HG02642 (cell line): Measurements from ENCODE around the gene ARL16.

ENCODE experiments used
- ATAC-seq: cut with Tn5 transposase; IDR thresholded peaks from one replicate; pipeline ENCODE4 v1.9.1; 2021; ENCODE audit warnings: mild to moderate bottlenecking; ENCODE audit not compliant: unreplicated experiment, poor library complexity

ARL16 gene

GRCh38 chr17:81648013-81648706, 35.4 kb downstream of the ARL16 start:
- ATAC-seq = no peak

- no peak for ATAC-seq
Observed at GRCh38 chr17:81647640-81648012, 36.0 kb downstream of the ARL16 start.

- no peak for ATAC-seq
Observed at GRCh38 chr17:81646869-81647600, 36.6 kb downstream of the ARL16 start.

- ATAC-seq = no peak
Observed at GRCh38 chr17:81644976-81645952, 38.3 kb downstream of the ARL16 start.

GRCh38 chr17:81644496-81644895, 39.1 kb downstream of the ARL16 start:
- no peak for ATAC-seq

- no peak for ATAC-seq
Observed at GRCh38 chr17:81641825-81642489, 41.6 kb downstream of the ARL16 start.

- no peak for ATAC-seq
Observed at GRCh38 chr17:81640011-81640410, 43.6 kb downstream of the ARL16 start.

GRCh38 chr17:81638683-81639082, 44.9 kb downstream of the ARL16 start:
- no peak for ATAC-seq

GRCh38 chr17:81636505-81637288, 46.9 kb downstream of the ARL16 start, which contains the start of the genes NPLOC4 and TSPAN10:
Gene NPLOC4 (minus strand): TSS chr17:81637112. CDS start chr17:81636930, 182 bp downstream.
Gene TSPAN10 (plus strand): TSS chr17:81637196. CDS start chr17:81642413, 5,217 bp downstream.
- ATAC-seq = peak; percentile 92

GRCh38 chr17:81635973-81636504, 47.6 kb downstream of the ARL16 start:
- peak; percentile 5 for ATAC-seq

GRCh38 chr17:81635431-81635830, 48.2 kb downstream of the ARL16 start:
- no peak for ATAC-seq

- ATAC-seq = no peak
Observed at GRCh38 chr17:81631482-81631881, 52.1 kb downstream of the ARL16 start.
